HCT116 (cell line): ENCODE data around the gene ADARB2.

Experiments used
- CEBPB ChIP-seq: IDR thresholded peaks from 2 replicates; pipeline ENCODE4 v1.6.1; 2012; ENCODE audit warnings: low read depth
- POLR2AphosphoS5 ChIP-seq: IDR thresholded peaks from 2 replicates; pipeline ENCODE4 v1.6.1; 2011; ENCODE audit warnings: mild to moderate bottlenecking, low read depth, low read length, moderate library complexity
- SP1 ChIP-seq: IDR thresholded peaks from 2 replicates; pipeline ENCODE4 v1.6.1; 2012; ENCODE audit warnings: low read depth

DNA sequence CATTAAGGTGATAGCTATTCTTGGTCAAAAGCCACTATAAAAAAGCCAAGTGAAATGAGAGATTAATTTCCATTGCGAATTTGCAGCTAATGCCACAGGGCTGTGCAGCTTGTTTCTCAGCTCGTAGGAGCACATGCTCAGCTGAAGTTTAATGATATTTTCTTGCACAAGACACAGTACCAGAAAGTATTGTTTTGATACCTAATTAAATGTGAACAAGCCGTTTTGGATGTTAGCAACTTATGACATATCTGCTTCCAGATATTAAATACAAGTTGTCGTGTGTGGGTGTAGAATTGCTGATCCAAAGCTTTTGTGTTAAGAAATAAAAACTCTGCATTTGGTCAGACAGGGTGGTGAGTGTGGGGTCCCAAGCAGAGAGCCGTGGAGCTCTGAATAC lies 47.2 kb downstream of the ADARB2 start:
- no peak for TF ChIP-seq SP1
- no peak for TF ChIP-seq POLR2AphosphoS5
- no peak for TF ChIP-seq CEBPB
